Measurements from ENCODE around the gene PLCG1. TPM values are rescaled to one million over a fixed set of nuclear protein-coding genes. Genes with fewer than 3 reads are reported as not detected.

The PLCG1 gene
- total RNA-seq, 6 donors from 2014 or later: 69.8 to 383 (median 99.5) TPM

- no peak for TF ChIP-seq EP300 (IDR thresholded peaks at IDR 0.05)
- TF ChIP-seq POLR2A (IDR thresholded peaks at IDR 0.05): no peak
- 94% methylated on average over 9 to 10 of the region's 10 CpGs for WGBS, 2 donors
- Histone ChIP-seq H3K4me1 (peaks cover 0 to 14% (median 9%) of the 10 kb centered on the region in 4 donors), H3K9me3 (no peaks in the 10 kb centered on the region), H3K4me3 (no peak overlapping the region), H3K27me3 (no peaks in the 10 kb centered on the region), H3K27ac (no peak overlapping the region), H3K36me3 (peaks cover 0 to 15% (median 6%) of the 10 kb centered on the region in 4 donors)
- DNase-seq: no peak
- no peak for ATAC-seq (ENCODE audit: low FRiP score in 2 of 2)
Measured at GRCh38 chr20:41182296-41183212, 45.2 kb downstream of the PLCG1 start.

- Histone ChIP-seq H3K27me3 (no peaks in the 10 kb centered on the region), H3K9me3 (no peaks in the 10 kb centered on the region), H3K4me1 (peaks cover 0 to 14% (median 7%) of the 10 kb centered on the region in 4 donors), H3K36me3 (peaks cover 0 to 15% (median 4%) of the 10 kb centered on the region in 4 donors), H3K27ac (no peak overlapping the region), H3K4me3 (no peak overlapping the region)
- DNase-seq (no peak), ATAC-seq (ENCODE audit: low FRiP score in 2 of 2) (no peak)
- 96 to 97% methylated on average over 6 of the region's 6 CpGs for WGBS, 2 donors
- TF ChIP-seq CTCF (IDR thresholded peaks at IDR 0.05) (no peak), POLR2AphosphoS5 (IDR thresholded peaks at IDR 0.05) (no peak), EP300 (IDR thresholded peaks at IDR 0.05) (no peak), POLR2A (IDR thresholded peaks at IDR 0.05) (no peak)
Measured at GRCh38 chr20:41183391-41183790, 46.0 kb downstream of the PLCG1 start.

GRCh38 chr20:41183831-41184230 lies 46.5 kb downstream of the PLCG1 start:
- TF ChIP-seq CTCF (IDR thresholded peaks at IDR 0.05) (no peak), POLR2A (IDR thresholded peaks at IDR 0.05) (no peak), POLR2AphosphoS5 (IDR thresholded peaks at IDR 0.05) (no peak), EP300 (IDR thresholded peaks at IDR 0.05) (no peak)
- no peak for DNase-seq

GRCh38 chr20:41185013-41185757 lies 47.8 kb downstream of the PLCG1 start:
- TF ChIP-seq CTCF (IDR thresholded peaks at IDR 0.05) (no peak), POLR2A (IDR thresholded peaks at IDR 0.05) (no peak), POLR2AphosphoS5 (IDR thresholded peaks at IDR 0.05) (no peak), EP300 (IDR thresholded peaks at IDR 0.05) (no peak)
- Histone ChIP-seq H3K4me1 (no peaks in the 10 kb centered on the region), H3K27ac (no peak overlapping the region), H3K4me3 (no peak overlapping the region), H3K27me3 (no peaks in the 10 kb centered on the region), H3K9me3 (peaks cover 0 to 2% (median 0%) of the 10 kb centered on the region in 4 donors), H3K36me3 (peaks cover 0 to 15% (median 4%) of the 10 kb centered on the region in 4 donors)
- ATAC-seq (ENCODE audit: low FRiP score in 2 of 2) (peak; percentile 16 to 54), DNase-seq (no peak)
- WGBS, 2 donors: 93 to 100% methylated on average over 11 of the region's 11 CpGs

More at GRCh38 chr20:41183831-41184230, 46.5 kb downstream of the PLCG1 start:
- Histone ChIP-seq H3K27ac (no peak overlapping the region), H3K36me3 (peaks cover 0 to 15% (median 4%) of the 10 kb centered on the region in 4 donors), H3K4me3 (no peak overlapping the region), H3K27me3 (no peaks in the 10 kb centered on the region), H3K4me1 (peaks cover 0 to 10% (median 7%) of the 10 kb centered on the region in 4 donors), H3K9me3 (no peaks in the 10 kb centered on the region)
- 80 to 92% methylated on average over 2 of the region's 2 CpGs for WGBS, 2 donors
- ATAC-seq (ENCODE audit: low FRiP score in 2 of 2): no peak

GRCh38 chr20:41187668-41188067 lies 50.3 kb downstream of the PLCG1 start:
- H3K4me3 ChIP-seq: no peak overlapping the region

More at GRCh38 chr20:41187668-41188067, 50.3 kb downstream of the PLCG1 start:
- DNase-seq (no peak), ATAC-seq (ENCODE audit: low FRiP score in 2 of 2) (no peak)
- Histone ChIP-seq H3K36me3 (peaks cover 0 to 14% (median 6%) of the 10 kb centered on the region in 4 donors), H3K4me1 (no peaks in the 10 kb centered on the region), H3K27me3 (no peaks in the 10 kb centered on the region), H3K9me3 (peaks cover 0 to 7% (median 0%) of the 10 kb centered on the region in 4 donors), H3K27ac (no peak overlapping the region)
- TF ChIP-seq EP300 (IDR thresholded peaks at IDR 0.05) (no peak), CTCF (IDR thresholded peaks at IDR 0.05) (no peak), POLR2AphosphoS5 (IDR thresholded peaks at IDR 0.05) (no peak), POLR2A (IDR thresholded peaks at IDR 0.05) (no peak)

All from upper lobe of left lung (tissue), 6 donors.